ENCODE measurements around the gene PSMB3.

The PSMB3 gene

GRCh38 chr17:38710985-38711384, 41.6 kb upstream of the PSMB3 start:
- ATAC-seq (ENCODE audit: low read depth) = no peak
- no peaks in the 10 kb centered on the region for H3K9me3 Mint-ChIP-seq
- DNase-seq (ENCODE audit: low spot score in 2 of 2) = no peak
- no peak overlapping the region for H3K27ac Mint-ChIP-seq
- no peaks in the 10 kb centered on the region for H3K27me3 Mint-ChIP-seq
- H3K4me3 Mint-ChIP-seq = no peak overlapping the region
- H3K4me1 Mint-ChIP-seq = peaks cover 33% of the 10 kb centered on the region
- peaks cover 24% of the 10 kb centered on the region for H3K36me3 Mint-ChIP-seq

- no peak for DNase-seq (ENCODE audit: low spot score in 2 of 2)
Observed at GRCh38 chr17:38711792-38712571, 40.6 kb upstream of the PSMB3 start.

GRCh38 chr17:38712593-38712992, 39.9 kb upstream of the PSMB3 start:
- H3K4me1 Mint-ChIP-seq = peaks cover 24% of the 10 kb centered on the region
- no peak overlapping the region for H3K4me3 Mint-ChIP-seq
- no peak overlapping the region for H3K27ac Mint-ChIP-seq
- no peak for DNase-seq (ENCODE audit: low spot score in 2 of 2)
- H3K36me3 Mint-ChIP-seq = peaks cover 31% of the 10 kb centered on the region
- H3K9me3 Mint-ChIP-seq = no peaks in the 10 kb centered on the region
- no peaks in the 10 kb centered on the region for H3K27me3 Mint-ChIP-seq
- ATAC-seq (ENCODE audit: low read depth) = no peak

More at GRCh38 chr17:38711792-38712571, 40.6 kb upstream of the PSMB3 start:
- H3K27me3 Mint-ChIP-seq = no peaks in the 10 kb centered on the region
- H3K4me1 Mint-ChIP-seq = peaks cover 29% of the 10 kb centered on the region
- H3K27ac Mint-ChIP-seq = no peak overlapping the region
- no peaks in the 10 kb centered on the region for H3K9me3 Mint-ChIP-seq
- no peak for ATAC-seq (ENCODE audit: low read depth)
- no peak overlapping the region for H3K4me3 Mint-ChIP-seq
- H3K36me3 Mint-ChIP-seq = peaks cover 27% of the 10 kb centered on the region

- Mint-ChIP-seq H3K27ac (no peak overlapping the region), H3K9me3 (no peaks in the 10 kb centered on the region), H3K36me3 (peaks cover 35% of the 10 kb centered on the region), H3K4me1 (peaks cover 21% of the 10 kb centered on the region), H3K27me3 (no peaks in the 10 kb centered on the region), H3K4me3 (no peak overlapping the region)
- no peak for ATAC-seq (ENCODE audit: low read depth)
- no peak for DNase-seq (ENCODE audit: low spot score in 2 of 2)
Observed at GRCh38 chr17:38713456-38714075, 39.0 kb upstream of the PSMB3 start.

GRCh38 chr17:38715216-38715943, 37.2 kb upstream of the PSMB3 start:
- DNase-seq (ENCODE audit: low spot score in 2 of 2) = no peak
- Mint-ChIP-seq H3K9me3 (no peaks in the 10 kb centered on the region), H3K36me3 (peaks cover 27% of the 10 kb centered on the region), H3K27ac (peak overlapping the region; percentile 78), H3K27me3 (no peaks in the 10 kb centered on the region), H3K4me3 (no peak overlapping the region), H3K4me1 (peaks cover 9% of the 10 kb centered on the region)
- no peak for ATAC-seq (ENCODE audit: low read depth)

GRCh38 chr17:38716368-38717005, 36.1 kb upstream of the PSMB3 start:
- no peak for ATAC-seq (ENCODE audit: low read depth)
- no peaks in the 10 kb centered on the region for H3K9me3 Mint-ChIP-seq
- H3K4me1 Mint-ChIP-seq = peaks cover 8% of the 10 kb centered on the region
- no peak overlapping the region for H3K27ac Mint-ChIP-seq
- no peak overlapping the region for H3K4me3 Mint-ChIP-seq
- no peak for DNase-seq (ENCODE audit: low spot score in 2 of 2)
- H3K27me3 Mint-ChIP-seq = no peaks in the 10 kb centered on the region
- H3K36me3 Mint-ChIP-seq = peaks cover 31% of the 10 kb centered on the region

GRCh38 chr17:38717139-38717745, 35.3 kb upstream of the PSMB3 start:
- Mint-ChIP-seq H3K27ac (no peak overlapping the region), H3K4me1 (peaks cover 8% of the 10 kb centered on the region), H3K27me3 (no peaks in the 10 kb centered on the region), H3K36me3 (peaks cover 31% of the 10 kb centered on the region), H3K4me3 (no peak overlapping the region), H3K9me3 (no peaks in the 10 kb centered on the region)
- no peak for ATAC-seq (ENCODE audit: low read depth)
- DNase-seq (ENCODE audit: low spot score in 2 of 2) = no peak

- peaks cover 8% of the 10 kb centered on the region for H3K4me1 Mint-ChIP-seq
- no peak overlapping the region for H3K4me3 Mint-ChIP-seq
- ATAC-seq (ENCODE audit: low read depth) (no peak), DNase-seq (ENCODE audit: low spot score in 2 of 2) (no peak)
- peaks cover 30% of the 10 kb centered on the region for H3K36me3 Mint-ChIP-seq
- H3K27me3 Mint-ChIP-seq = no peaks in the 10 kb centered on the region
- no peak overlapping the region for H3K27ac Mint-ChIP-seq
- no peaks in the 10 kb centered on the region for H3K9me3 Mint-ChIP-seq
Observed at GRCh38 chr17:38719289-38719942, 33.1 kb upstream of the PSMB3 start.

- H3K27ac Mint-ChIP-seq = no peak overlapping the region
Observed at GRCh38 chr17:38719943-38720641, 32.4 kb upstream of the PSMB3 start.

GRCh38 chr17:38720941-38721340, 31.6 kb upstream of the PSMB3 start:
- ATAC-seq (ENCODE audit: low read depth) (no peak), DNase-seq (ENCODE audit: low spot score in 2 of 2) (no peak)
- no peaks in the 10 kb centered on the region for H3K9me3 Mint-ChIP-seq
- H3K4me3 Mint-ChIP-seq = no peak overlapping the region
- H3K27me3 Mint-ChIP-seq = no peaks in the 10 kb centered on the region
- peaks cover 22% of the 10 kb centered on the region for H3K36me3 Mint-ChIP-seq
- H3K4me1 Mint-ChIP-seq = peaks cover 5% of the 10 kb centered on the region
- H3K27ac Mint-ChIP-seq = no peak overlapping the region

More at GRCh38 chr17:38719943-38720641, 32.4 kb upstream of the PSMB3 start:
- H3K4me3 Mint-ChIP-seq = no peak overlapping the region
- H3K9me3 Mint-ChIP-seq = no peaks in the 10 kb centered on the region
- H3K4me1 Mint-ChIP-seq = peaks cover 5% of the 10 kb centered on the region
- ATAC-seq (ENCODE audit: low read depth) (no peak), DNase-seq (ENCODE audit: low spot score in 2 of 2) (no peak)
- no peaks in the 10 kb centered on the region for H3K27me3 Mint-ChIP-seq
- H3K36me3 Mint-ChIP-seq = peaks cover 26% of the 10 kb centered on the region

- H3K4me3 Mint-ChIP-seq = no peak overlapping the region
- H3K4me1 Mint-ChIP-seq = peaks cover 8% of the 10 kb centered on the region
- DNase-seq (ENCODE audit: low spot score in 2 of 2) (no peak), ATAC-seq (ENCODE audit: low read depth) (no peak)
- no peaks in the 10 kb centered on the region for H3K27me3 Mint-ChIP-seq
- no peak overlapping the region for H3K27ac Mint-ChIP-seq
- H3K9me3 Mint-ChIP-seq = no peaks in the 10 kb centered on the region
- peaks cover 21% of the 10 kb centered on the region for H3K36me3 Mint-ChIP-seq
Observed at GRCh38 chr17:38721802-38722201, 30.7 kb upstream of the PSMB3 start.

- Mint-ChIP-seq H3K4me3 (no peak overlapping the region), H3K36me3 (peaks cover 9% of the 10 kb centered on the region), H3K9me3 (no peaks in the 10 kb centered on the region), H3K4me1 (peaks cover 29% of the 10 kb centered on the region), H3K27me3 (no peaks in the 10 kb centered on the region), H3K27ac (no peak overlapping the region)
- ATAC-seq (ENCODE audit: low read depth) = no peak
- no peak for DNase-seq (ENCODE audit: low spot score in 2 of 2)
Observed at GRCh38 chr17:38724337-38724988, 28.1 kb upstream of the PSMB3 start.
